Right lobe of liver (tissue), 6 donors: Measurements from ENCODE around the gene MTIF3. TPM values are rescaled to one million over a fixed set of nuclear protein-coding genes. Genes with fewer than 3 reads are reported as not detected.

Source experiments
- ATAC-seq, 4 donors: fragments of 200-7000 bp; cut with Tn5 transposase; one replicate each; pipeline ENCODE4 v1.9.1; 2020; ENCODE audit warnings: mild to moderate bottlenecking in 4 of 4, moderate library complexity in 4 of 4
- DNase-seq, 3 donors: peaks; one replicate each; pipeline ENCODE4 v3.0.0-alpha.2; 2020
- H3K27ac ChIP-seq, 3 donors: fragments of 200-600 bp; one replicate each; pipeline ENCODE4 v1.8.0; 2022
- H3K27me3 ChIP-seq, 2 donors: fragments of 200-600 bp; one replicate each; pipeline ENCODE4 v1.8.0; 2022
- H3K36me3 ChIP-seq, 4 donors: fragments of 200-600 bp; sonication (generic) in 1 of 4; one replicate each; pipeline versions ENCODE4 v1.5.1 to v1.8.0; 2017 to 2022; ENCODE audit warnings: control low read depth in 1 of 4
- H3K4me1 ChIP-seq, 4 donors: fragments of 200-600 bp; sonication (generic) in 1 of 4; one replicate each; pipeline versions ENCODE4 v1.5.1 to v1.8.0; 2017 to 2022; ENCODE audit warnings: control low read depth in 1 of 4
- H3K4me3 ChIP-seq, 3 donors: fragments of 200-600 bp; one replicate each; pipeline ENCODE4 v1.8.0; 2022
- H3K9me3 ChIP-seq, 4 donors: fragments of 200-600 bp; sonication (generic) in 1 of 4; one replicate each; pipeline versions ENCODE4 v1.5.1 to v1.8.0; 2017 to 2022; ENCODE audit warnings: control low read depth in 1 of 4
- POLR2A ChIP-seq: fragments of 450-650 bp; IDR thresholded peaks from one replicate; pipeline ENCODE4 v1.6.1; 2017; ENCODE audit warnings: antibody characterized with exemption, mild to moderate bottlenecking
- WGBS: methylation state at CpG from one replicate; pipeline ENCODE4 v1.1.6; 2018; ENCODE audit warnings: low coverage, low lambda C conversion rate; ENCODE audit not compliant: insufficient coverage; ENCODE audit errors: missing lambda C conversion rate; 5-methylcytosine and 5-hydroxymethylcytosine counted together
- intact Hi-C, 2 donors: fragments of 100-400 bp; cut with DNase I; formaldehyde crosslinking; loops; one replicate each; pipeline versions ENCODE4 v1.11.2 to v1.14.1; 2022
- total RNA-seq, 6 experiments: library from RNA; depleted of rRNA in 2 of 6; stranded (reverse); fragments of >200 nt in 2 of 6; fragmentation: NEBNext Ultra II Directional in 3 of 6; extraction: Animal tissue kit (Norgen Biotek cat#: 25700) in 3 of 6; gene quantifications; one replicate each; pipeline versions ENCODE4 v1.1.0 to v1.2.4, GENCODE V29; 2016 to 2023
- TF ChIP-seq, protein P1 (sequence below), 4 donors: fragments of 200-600 bp in 3 of 4; fragments of 450-650 bp in 1 of 4; IDR thresholded peaks; one replicate each; pipeline versions ENCODE4 v1.5.1 to v1.8.0; 2016 to 2022; ENCODE audit warnings: antibody characterized with exemption in 4 of 4, mild to moderate bottlenecking in 2 of 4
- donor health status: DM: no; HTN: yes; CAD: no.
- donor health status: DM: no; HTN: no; CAD: no.
- donor health status: DM: no; HTN: no; CAD: no.
- donor health status: DM: no; HTN: yes; CAD: no.
- donor health status: DM: no; HTN: yes; CAD: no.

The MTIF3 gene
- total RNA-seq, 6 experiments from 2014 or later: 26.5 to 46.0 (median 32.0) TPM

DNA sequence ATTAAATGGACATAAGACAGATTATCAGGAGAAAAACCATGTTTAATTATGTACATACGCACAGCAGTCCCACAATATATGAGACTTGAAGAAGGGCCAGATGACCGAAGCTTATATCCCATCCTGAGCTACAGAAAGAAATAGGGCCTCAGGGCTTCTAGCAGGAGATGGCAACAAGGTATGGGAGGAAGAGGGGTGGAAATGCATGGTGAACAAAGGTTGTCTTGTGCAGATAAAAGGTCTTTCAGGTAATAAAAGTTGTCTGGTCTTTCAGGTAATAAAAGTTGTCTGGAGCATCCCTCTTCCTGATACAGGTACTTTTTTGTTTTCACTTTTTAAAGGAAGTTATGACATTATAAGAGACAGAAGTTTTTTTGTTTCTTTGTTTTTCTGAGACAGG is 41.4 kb downstream of the MTIF3 start:
- H3K9me3 ChIP-seq: no peaks in the 10 kb centered on the region
- TF ChIP-seq POLR2A: no peak
- TF ChIP-seq, protein P1, sequence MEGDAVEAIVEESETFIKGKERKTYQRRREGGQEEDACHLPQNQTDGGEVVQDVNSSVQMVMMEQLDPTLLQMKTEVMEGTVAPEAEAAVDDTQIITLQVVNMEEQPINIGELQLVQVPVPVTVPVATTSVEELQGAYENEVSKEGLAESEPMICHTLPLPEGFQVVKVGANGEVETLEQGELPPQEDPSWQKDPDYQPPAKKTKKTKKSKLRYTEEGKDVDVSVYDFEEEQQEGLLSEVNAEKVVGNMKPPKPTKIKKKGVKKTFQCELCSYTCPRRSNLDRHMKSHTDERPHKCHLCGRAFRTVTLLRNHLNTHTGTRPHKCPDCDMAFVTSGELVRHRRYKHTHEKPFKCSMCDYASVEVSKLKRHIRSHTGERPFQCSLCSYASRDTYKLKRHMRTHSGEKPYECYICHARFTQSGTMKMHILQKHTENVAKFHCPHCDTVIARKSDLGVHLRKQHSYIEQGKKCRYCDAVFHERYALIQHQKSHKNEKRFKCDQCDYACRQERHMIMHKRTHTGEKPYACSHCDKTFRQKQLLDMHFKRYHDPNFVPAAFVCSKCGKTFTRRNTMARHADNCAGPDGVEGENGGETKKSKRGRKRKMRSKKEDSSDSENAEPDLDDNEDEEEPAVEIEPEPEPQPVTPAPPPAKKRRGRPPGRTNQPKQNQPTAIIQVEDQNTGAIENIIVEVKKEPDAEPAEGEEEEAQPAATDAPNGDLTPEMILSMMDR (IDR thresholded peaks at IDR 0.05): no peak
- no peaks in the 10 kb centered on the region for H3K27me3 ChIP-seq
- no peak for ATAC-seq
- peaks cover 0 to 27% (median 8%) of the 10 kb centered on the region in 4 donors for H3K4me1 ChIP-seq
- intact Hi-C loops: no loop called here
- H3K27ac ChIP-seq: no peak overlapping the region
- no peak overlapping the region for H3K4me3 ChIP-seq
- WGBS: 100% methylated on average over 2 of the region's 2 CpGs
- no peaks in the 10 kb centered on the region for H3K36me3 ChIP-seq
- no peak for DNase-seq

DNA sequence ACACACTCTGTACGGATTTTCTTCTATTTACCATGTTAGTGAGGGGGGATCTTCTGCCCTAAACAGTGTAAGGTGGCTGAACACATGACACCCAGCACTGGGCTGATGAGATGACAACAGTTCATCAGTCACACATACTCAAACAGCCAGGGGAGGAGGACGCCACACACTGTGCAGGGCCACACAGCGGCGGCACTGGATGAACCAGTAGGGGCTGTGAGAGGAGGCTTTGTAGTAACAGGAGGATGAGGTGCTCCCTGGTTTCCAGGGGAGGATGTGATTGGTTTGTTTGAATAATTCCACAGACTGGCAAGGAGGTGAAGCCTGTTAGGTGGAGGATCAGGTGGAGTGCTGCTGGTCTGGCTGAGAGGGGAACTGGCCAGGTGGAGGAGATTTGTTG is 42.3 kb downstream of the MTIF3 start:
- intact Hi-C loops: no loop called here
- H3K4me3 ChIP-seq: no peak overlapping the region
- DNase-seq (no peak), ATAC-seq (no peak)
- H3K27me3 ChIP-seq: no peaks in the 10 kb centered on the region
- H3K36me3 ChIP-seq: no peaks in the 10 kb centered on the region
- TF ChIP-seq, protein P1 (IDR thresholded peaks at IDR 0.05): no peak
- TF ChIP-seq POLR2A: no peak
- 84% methylated on average over 4 of the region's 4 CpGs for WGBS
- no peak overlapping the region for H3K27ac ChIP-seq
- peaks cover 1 to 35% (median 12%) of the 10 kb centered on the region in 4 donors for H3K4me1 ChIP-seq
- H3K9me3 ChIP-seq: no peaks in the 10 kb centered on the region

DNA sequence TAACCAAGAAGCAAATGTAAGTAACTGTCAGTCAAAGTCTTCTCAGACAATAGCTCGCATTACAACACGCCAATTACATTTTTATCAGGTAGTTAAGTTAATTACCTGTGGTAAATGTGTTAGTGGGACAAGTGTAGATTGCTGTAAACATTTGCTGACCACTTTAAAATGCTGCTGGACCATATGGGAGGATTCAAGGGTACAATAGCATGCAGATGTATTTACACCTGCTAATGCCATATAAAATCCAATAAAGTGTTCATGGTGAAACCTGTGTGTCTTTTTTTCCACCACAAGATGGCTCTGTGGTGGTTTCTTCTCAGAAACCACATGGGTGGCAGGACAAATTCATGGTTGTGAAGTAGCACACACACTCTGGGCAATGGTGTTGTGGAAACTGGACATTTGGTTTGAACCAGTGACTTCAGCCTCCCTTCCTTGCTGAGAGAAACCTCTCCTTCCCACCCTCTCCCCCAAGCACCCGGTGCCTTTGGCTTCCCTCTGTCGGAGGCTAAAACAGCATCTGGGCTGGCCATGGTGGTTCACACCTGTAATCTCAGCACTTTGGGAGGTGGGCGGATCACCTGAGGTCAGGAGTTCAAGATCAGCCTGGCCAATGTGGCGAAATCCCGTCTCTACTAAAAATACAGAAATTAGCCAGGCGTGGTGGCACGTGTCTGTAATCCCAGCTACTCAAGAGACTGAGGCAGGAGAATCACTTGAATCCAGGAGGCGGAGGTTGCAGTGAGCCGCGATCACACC is 44.0 kb downstream of the MTIF3 start:
- peak overlapping the region in 2 of 3 donors; percentile 90 to 93 for H3K27ac ChIP-seq
- 56% methylated on average over 7 of the region's 12 CpGs for WGBS
- H3K4me1 ChIP-seq: peaks cover 3 to 44% (median 15%) of the 10 kb centered on the region in 4 donors
- ATAC-seq: peak; percentile 30 to 40 (median 37)
- no peaks in the 10 kb centered on the region for H3K36me3 ChIP-seq
- intact Hi-C loops: no loop called here
- H3K27me3 ChIP-seq: no peaks in the 10 kb centered on the region
- H3K9me3 ChIP-seq: no peaks in the 10 kb centered on the region
- DNase-seq: no peak
- no peak overlapping the region for H3K4me3 ChIP-seq
- TF ChIP-seq POLR2A: no peak
- TF ChIP-seq, protein P1 (IDR thresholded peaks at IDR 0.05): peak; percentile 59 to 61 (median 60)

DNA sequence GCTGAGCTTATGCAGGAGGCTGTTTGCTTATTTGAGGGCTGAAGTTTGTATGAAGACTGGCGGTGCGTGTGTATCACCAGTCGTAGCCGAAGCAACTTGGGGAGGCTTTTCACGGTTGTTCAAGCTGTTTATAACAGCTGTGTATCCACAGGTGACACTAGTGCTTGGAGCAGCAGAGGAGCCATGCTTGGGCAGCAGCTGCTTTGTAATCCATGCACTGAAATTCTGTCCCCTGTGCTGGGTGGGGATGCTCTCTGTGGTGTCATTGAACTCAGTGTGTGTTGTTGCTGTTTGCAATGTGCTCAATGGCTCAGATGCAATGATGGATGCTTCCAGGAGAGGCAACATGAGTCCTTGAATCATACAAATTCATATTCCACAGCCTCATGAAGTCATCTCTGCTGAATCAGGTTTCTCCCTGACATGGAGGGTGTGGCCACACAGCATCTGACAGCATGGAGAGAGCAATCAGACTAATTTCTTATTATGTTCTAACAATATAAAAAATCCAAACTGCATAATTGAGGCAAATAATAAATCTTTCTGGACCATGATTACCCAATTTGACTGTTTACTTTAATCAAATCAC is 44.7 kb downstream of the MTIF3 start:
- Histone ChIP-seq H3K27ac (peak overlapping the region; percentile 87 to 93 (median 90)), H3K9me3 (no peaks in the 10 kb centered on the region), H3K4me3 (no peak overlapping the region), H3K4me1 (peaks cover 3 to 44% (median 15%) of the 10 kb centered on the region in 4 donors), H3K36me3 (no peaks in the 10 kb centered on the region), H3K27me3 (no peaks in the 10 kb centered on the region)
- DNase-seq (no peak), ATAC-seq (peak in 1 of 4 donors; percentile 9)
- intact Hi-C loops: no loop called here
- TF ChIP-seq POLR2A: no peak
- TF ChIP-seq, protein P1 (IDR thresholded peaks at IDR 0.05): no peak
- WGBS: no CpG with 5 or more reads among the region's 5 CpGs
